ENCODE data around the gene KLK1.

The KLK1 gene

DNA sequence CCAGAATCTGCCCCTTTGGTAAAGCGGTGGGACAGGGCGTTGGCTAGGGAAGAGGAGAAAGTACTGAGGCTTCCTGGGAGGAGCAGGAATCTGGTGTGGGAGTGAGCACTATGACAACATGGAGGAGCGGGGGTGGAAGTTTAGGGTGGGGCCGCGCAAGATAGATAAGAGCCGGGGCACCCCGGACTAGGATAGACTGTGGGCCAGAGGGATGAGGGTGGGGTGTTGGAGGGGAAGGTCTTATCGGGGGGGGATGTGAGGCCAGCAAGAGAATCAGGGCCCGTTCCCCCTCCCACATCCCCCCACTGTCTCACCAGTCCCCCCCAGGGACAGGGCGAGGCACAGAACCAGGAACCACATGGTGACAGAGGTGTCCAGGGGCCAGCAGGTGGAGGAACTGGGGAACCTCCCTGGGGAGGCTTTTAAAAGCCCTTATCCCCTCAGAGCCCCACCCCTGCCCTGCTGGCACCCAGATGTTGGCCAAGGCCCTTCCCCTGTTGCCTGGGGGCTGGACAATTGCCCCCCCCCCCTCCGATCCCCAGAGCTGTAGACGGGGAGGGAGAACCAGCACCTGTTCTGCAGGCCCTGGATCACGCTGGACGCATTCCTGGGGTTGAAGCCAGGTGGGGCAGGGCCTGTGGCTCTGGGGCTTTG is at the start of gene KLK1:
KLK1 (minus strand) TSS at position 399 of the 654 bp plus-strand sequence; CDS start at position 360, 39 bp downstream.
- DNase-seq (ENCODE audit: low spot score): no peak

GRCh38 chr19:50873056-50873455 is 49.5 kb upstream of the KLK1 start, which contains the start of gene KLK2:
TSS of gene KLK2 (plus strand) at chr19:50873439. CDS start at chr19:50873474, 35 bp downstream.
- DNase-seq (ENCODE audit: low spot score): no peak

DNA sequence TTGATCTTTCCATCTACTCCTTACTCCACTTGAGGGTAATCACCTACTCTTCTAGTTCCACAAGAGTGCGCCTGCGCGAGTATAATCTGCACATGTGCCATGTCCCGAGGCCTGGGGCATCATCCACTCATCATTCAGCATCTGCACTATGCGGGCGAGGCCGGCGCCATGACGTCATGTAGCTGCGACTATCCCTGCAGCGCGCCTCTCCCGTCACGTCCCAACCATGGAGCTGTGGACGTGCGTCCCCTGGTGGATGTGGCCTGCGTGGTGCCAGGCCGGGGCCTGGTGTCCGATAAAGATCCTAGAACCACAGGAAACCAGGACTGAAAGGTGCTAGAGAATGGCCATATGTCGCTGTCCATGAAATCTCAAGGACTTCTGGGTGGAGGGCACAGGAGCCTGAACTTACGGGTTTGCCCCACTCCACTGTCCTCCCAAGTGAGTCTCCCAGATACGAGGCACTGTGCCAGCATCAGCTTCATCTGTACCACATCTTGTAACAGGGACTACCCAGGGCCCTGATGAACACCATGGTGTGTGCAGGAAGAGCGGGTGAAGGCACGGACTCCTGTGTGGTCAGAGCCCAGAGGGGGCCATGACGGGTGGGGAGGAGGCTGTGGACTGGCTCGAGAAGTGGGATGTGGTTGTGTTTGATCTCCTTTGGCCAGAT is 47.0 kb upstream of the KLK1 start:
- no peak for DNase-seq (ENCODE audit: low spot score)

GRCh38 chr19:50869479-50869878 is 45.9 kb upstream of the KLK1 start:
- DNase-seq (ENCODE audit: low spot score): no peak

DNA sequence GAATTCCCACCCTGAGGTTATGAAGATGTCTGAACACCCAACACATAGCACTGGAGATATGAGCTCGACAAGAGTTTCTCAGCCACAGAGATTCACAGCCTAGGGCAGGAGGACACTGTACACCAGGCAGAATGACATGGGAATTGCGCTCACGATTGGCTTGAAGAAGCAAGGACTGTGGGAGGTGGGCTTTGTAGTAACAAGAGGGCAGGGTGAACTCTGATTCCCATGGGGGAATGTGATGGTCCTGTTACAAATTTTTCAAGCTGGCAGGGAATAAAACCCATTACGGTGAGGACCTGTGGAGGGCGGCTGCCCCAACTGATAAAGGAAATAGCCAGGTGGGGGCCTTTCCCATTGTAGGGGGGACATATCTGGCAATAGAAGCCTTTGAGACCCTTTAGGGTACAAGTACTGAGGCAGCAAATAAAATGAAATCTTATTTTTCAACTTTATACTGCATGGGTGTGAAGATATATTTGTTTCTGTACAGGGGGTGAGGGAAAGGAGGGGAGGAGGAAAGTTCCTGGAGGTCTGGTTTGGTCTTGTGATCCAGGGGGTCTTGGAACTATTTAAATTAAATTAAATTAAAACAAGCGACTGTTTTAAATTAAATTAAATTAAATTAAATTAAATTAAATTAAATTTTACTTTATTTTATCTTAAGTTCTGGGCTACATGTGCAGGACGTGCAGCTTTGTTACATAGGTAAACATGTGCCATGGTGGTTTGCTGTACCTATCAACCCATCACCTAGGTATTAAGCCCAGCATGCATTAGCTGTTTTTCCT is 38.1 kb upstream of the KLK1 start:
- no peak for DNase-seq (ENCODE audit: low spot score)

DNA sequence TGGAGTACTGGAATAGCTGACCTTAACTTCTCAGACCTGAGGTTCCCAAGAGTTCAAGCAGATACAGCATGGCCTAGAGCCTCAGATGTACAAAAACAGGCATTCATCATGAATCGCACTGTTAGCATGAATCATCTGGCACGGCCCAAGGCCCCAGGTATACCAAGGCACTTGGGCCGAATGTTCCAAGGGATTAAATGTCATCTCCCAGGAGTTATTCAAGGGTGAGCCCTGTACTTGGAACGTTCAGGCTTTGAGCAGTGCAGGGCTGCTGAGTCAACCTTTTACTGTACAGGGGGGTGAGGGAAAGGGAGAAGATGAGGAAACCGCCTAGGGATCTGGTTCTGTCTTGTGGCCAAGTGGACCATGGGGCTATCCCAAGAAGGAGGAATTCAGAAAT is 37.4 kb upstream of the KLK1 start:
- no peak for DNase-seq (ENCODE audit: low spot score)

- DNase-seq (ENCODE audit: low spot score): no peak
These were observed 36.3 kb upstream of the KLK1 start for GRCh38 chr19:50859849-50860248.

DNA sequence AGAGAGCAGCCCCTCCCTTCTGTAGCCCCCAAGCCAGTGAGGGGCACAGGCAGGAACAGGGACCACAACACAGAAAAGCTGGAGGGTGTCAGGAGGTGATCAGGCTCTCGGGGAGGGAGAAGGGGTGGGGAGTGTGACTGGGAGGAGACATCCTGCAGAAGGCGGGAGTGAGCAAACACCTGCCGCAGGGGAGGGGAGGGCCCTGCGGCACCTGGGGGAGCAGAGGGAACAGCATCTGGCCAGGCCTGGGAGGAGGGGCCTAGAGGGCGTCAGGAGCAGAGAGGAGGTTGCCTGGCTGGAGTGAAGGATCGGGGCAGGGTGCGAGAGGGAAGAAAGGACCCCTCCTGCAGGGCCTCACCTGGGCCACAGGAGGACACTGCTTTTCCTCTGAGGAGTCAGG is 35.3 kb upstream of the KLK1 start:
- DNase-seq (ENCODE audit: low spot score): no peak

GRCh38 chr19:50857366-50857765 is 33.8 kb upstream of the KLK1 start:
- no peak for DNase-seq (ENCODE audit: low spot score)

- DNase-seq (ENCODE audit: low spot score): no peak
These were observed 31.2 kb upstream of the KLK1 start, which contains the start of gene KLK3 for GRCh38 chr19:50854636-50855410. TSS of gene KLK3 (plus strand) at chr19:50854915. CDS start at chr19:50854956, 41 bp downstream.

DNA sequence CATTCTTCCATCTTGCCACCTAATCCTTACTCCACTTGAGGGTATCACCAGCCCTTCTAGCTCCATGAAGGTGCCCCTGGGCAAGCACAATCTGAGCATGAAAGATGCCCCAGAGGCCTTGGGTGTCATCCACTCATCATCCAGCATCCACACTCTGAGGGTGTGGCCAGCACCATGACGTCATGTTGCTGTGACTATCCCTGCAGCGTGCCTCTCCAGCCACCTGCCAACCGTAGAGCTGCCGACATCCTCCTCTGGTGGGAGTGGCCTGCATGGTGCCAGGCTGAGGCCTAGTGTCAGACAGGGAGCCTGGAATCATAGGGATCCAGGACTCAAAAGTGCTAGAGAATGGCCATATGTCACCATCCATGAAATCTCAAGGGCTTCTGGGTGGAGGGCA is 28.0 kb upstream of the KLK1 start:
- no peak for DNase-seq (ENCODE audit: low spot score)

GRCh38 chr19:50850738-50851137 is 27.2 kb upstream of the KLK1 start:
- no peak for DNase-seq (ENCODE audit: low spot score)

GRCh38 chr19:50844296-50844935 is 20.8 kb upstream of the KLK1 start:
- DNase-seq (ENCODE audit: low spot score): no peak

- no peak for DNase-seq (ENCODE audit: low spot score)
These were observed 20.2 kb upstream of the KLK1 start for GRCh38 chr19:50843701-50844221.

DNA sequence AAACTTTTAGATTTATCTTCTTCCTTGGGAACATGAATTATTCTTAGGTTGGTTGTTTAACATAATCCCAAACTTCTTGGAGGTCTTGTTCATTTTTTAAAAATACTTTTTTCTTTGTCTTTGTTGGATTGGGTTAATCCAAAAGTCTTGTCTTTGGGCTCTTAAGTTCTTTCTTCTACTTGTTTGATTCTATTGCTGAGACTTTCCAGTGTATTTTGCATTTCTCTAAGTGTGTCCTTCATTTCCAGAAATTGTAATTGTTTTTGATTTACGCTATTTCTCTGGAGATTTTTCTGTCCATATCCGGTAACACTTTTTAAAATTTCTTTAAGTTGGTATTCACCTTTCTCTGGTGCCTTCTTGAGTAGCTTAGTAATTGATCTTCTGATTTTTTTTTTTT is 19.6 kb upstream of the KLK1 start:
- no peak for DNase-seq (ENCODE audit: low spot score)

DNA sequence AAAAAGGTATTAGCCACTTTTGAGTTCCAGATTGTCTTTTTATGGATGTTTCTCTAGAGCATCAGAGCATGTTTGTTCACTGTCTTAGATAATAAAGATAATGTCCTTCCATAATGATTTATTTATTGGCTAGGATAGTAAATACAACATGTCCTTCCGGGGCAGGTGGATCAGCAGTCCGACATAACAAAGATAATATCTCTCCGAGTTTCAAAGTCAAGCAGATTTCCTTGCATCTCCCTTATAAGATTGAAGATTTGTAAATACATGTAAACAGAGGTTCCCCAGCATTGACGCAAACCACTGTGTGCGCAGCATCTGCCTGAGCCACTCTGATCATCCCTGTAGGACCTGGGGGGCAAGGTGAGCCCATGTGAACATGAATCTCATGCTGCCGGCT is 18.5 kb upstream of the KLK1 start:
- no peak for DNase-seq (ENCODE audit: low spot score)

- no peak for DNase-seq (ENCODE audit: low spot score)
These were observed 16.4 kb upstream of the KLK1 start for GRCh38 chr19:50839712-50840655.

DNA sequence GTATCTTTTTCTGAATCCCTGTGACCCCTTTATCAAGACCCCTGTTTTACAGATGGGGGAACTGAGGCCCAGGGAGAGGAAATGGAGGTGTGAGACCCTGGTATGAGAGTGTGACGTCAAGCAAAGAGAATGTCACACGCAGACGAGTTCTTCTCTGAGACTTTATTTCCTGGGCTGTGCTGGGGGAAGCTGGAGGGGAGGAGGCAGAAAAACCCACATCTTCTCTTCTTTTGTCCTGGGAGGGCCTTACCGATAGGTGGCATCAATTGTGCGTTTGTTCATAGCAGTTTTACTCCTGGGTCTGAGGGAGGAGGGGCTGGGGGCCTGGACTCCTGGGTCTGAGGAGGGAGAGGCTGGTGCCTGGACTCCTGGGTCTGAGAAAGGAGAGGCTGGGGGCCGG is 14.7 kb upstream of the KLK1 start:
- DNase-seq (ENCODE audit: low spot score): no peak

DNA sequence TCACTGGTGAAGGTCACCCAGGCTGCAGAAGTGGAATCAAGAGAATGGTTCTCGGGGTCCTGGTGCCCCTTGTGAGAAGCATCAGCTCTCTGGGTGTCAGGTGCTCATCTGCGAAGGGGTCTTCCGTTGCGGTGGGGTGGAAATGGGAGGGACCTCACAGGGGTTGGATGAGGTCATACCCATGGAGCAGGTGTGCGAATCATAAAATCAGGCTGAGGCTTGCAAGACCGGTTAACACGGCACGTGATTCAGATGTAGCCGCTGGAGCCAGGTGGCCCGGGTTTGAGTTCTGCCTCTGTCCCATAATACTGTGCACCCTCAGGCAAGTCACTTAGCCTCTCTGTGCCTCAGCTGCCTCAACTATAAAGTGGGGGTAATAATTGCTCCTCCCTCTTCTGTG is 13.7 kb upstream of the KLK1 start:
- DNase-seq (ENCODE audit: low spot score): no peak

- no peak for DNase-seq (ENCODE audit: low spot score)
These were observed 13.1 kb upstream of the KLK1 start for GRCh38 chr19:50836543-50837195.
